Mucosa of stomach (tissue), 1 donor: ENCODE measurements around the gene EMILIN3.

Source experiments
- H3K27me3 ChIP-seq: one replicate; pipeline ENCODE4 v1.7.0; 2013; ENCODE audit warnings: mild to moderate bottlenecking, low read length; ENCODE audit not compliant: control insufficient read depth, insufficient read depth
- H3K36me3 ChIP-seq: one replicate; pipeline ENCODE4 v1.7.0; 2013; ENCODE audit warnings: low read length; ENCODE audit not compliant: control insufficient read depth, insufficient read depth
- H3K4me1 ChIP-seq: one replicate; pipeline ENCODE4 v1.7.0; 2013; ENCODE audit warnings: mild to moderate bottlenecking, low read length; ENCODE audit not compliant: control insufficient read depth, insufficient read depth
- H3K4me3 ChIP-seq: one replicate; pipeline ENCODE4 v1.7.0; 2013; ENCODE audit warnings: low read length
- H3K9ac ChIP-seq: one replicate; pipeline ENCODE4 v1.7.0; 2013; ENCODE audit warnings: mild to moderate bottlenecking, low read length, moderate library complexity
- H3K9me3 ChIP-seq: one replicate; pipeline ENCODE4 v1.7.0; 2013; ENCODE audit warnings: mild to moderate bottlenecking, low read length, moderate library complexity; ENCODE audit not compliant: control insufficient read depth
- donor health status: Pancreatic carcinoma.

The EMILIN3 gene

DNA sequence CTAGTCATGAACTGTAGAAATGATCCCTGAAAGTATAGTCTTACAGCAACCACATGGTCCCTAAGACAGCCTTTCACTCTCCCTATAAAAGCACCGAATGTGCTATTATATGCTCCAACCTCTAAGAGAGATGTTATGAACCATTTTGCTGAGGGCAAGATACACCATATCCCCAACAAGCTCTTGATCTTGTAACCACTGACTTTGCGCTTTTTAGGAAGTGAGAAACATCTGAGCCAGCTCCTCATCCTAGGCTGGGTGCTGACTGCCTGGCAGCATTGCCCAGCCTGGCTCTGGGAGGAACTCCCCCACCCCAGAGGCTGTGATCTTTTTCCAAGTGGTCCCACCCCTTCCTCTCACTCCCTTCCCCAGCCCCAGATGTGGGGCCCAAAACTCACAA is 3.1 kb upstream of the EMILIN3 start:
- H3K9me3 ChIP-seq: no peaks in the 10 kb centered on the region
- H3K9ac ChIP-seq: no peak overlapping the region
- H3K36me3 ChIP-seq: no peaks in the 10 kb centered on the region
- H3K4me1 ChIP-seq: no peaks in the 10 kb centered on the region
- no peak overlapping the region for H3K4me3 ChIP-seq
- peaks cover 29% of the 10 kb centered on the region for H3K27me3 ChIP-seq

DNA sequence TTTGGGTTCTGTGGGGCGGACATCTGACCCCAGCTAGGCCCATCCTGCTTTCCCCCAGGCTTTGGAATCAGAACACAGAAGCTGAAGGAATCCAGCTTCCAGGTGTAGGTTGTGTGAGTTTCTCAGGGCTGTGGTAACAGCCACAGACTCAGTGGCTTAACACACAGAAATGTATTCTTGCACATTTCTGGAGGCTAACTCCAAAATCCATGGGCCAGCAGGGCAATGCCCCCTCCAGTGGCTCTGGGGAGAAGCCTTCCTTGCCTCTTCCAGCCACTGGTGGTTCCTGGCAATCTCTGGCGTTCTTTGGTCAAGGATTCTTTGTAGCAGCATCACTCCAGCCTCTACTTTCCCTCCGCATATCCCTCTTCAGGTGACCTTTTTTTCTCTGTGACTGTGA is 1.3 kb upstream of the EMILIN3 start:
- Histone ChIP-seq H3K36me3 (no peaks in the 10 kb centered on the region), H3K9ac (no peak overlapping the region), H3K4me1 (no peaks in the 10 kb centered on the region), H3K4me3 (no peak overlapping the region), H3K9me3 (no peaks in the 10 kb centered on the region), H3K27me3 (peaks cover 41% of the 10 kb centered on the region)

DNA sequence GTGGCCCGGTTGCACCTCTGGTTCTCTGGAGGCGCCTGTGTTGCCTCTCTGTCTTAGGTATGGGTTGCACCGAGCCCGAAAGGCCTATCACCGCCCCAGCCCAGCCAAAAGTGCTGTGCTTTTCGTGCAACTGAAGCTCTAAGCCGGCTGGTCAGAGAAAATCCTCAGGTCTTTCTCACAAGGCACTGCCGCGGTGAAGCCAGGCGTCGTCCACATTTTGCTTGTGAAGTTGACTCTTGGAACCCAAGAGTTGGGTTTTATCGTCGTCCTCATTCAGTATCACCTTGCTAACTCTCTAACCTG is 726 bp upstream of the EMILIN3 start:
- no peak overlapping the region for H3K9ac ChIP-seq
- H3K9me3 ChIP-seq: no peaks in the 10 kb centered on the region
- no peaks in the 10 kb centered on the region for H3K36me3 ChIP-seq

DNA sequence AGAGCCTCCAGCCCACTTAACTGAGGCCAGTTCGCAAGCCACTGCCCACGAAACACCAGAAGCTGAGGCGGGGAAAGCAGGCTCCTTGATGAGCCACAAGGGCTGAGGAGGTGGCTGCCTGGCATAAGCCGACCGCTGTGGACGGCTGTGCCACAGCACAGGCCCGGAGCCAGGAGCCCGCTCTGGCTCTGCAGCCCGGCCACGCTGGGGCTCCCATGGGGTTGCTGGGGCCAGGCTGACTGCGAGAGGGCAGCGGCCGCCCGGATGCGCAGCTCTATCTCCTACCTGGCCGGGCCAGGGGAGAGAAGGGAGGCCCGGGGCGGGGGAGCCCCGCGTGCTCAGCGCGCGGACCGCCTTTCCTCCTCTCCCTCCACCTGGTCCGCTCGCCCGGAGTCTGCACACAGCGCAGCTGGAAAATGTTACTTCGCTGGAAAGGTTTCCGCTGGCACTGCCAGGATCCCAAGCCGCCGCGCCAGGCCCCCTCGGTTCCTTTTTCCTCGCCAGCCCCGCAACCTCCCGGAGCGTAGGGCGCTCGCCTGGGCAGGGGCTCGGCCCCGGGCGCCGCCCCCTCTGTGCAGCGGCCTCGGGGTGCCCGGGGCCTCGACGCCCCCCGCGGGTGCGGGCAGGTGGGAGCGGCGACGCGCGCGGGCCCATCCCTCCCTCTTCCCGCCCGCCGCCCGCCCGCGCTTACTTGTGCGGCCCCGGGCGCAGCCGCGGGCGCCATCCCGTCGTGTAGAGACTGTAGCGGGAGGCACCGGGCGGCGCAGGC is 657 bp downstream of the EMILIN3 start:
- no peaks in the 10 kb centered on the region for H3K9me3 ChIP-seq
- H3K9ac ChIP-seq: no peak overlapping the region
- peaks cover 41% of the 10 kb centered on the region for H3K27me3 ChIP-seq
- no peaks in the 10 kb centered on the region for H3K4me1 ChIP-seq
- H3K4me3 ChIP-seq: no peak overlapping the region
- H3K36me3 ChIP-seq: no peaks in the 10 kb centered on the region

More for the DNA sequence above, 726 bp upstream of the EMILIN3 start:
- Histone ChIP-seq H3K27me3 (peaks cover 41% of the 10 kb centered on the region), H3K4me1 (no peaks in the 10 kb centered on the region), H3K4me3 (no peak overlapping the region)

DNA sequence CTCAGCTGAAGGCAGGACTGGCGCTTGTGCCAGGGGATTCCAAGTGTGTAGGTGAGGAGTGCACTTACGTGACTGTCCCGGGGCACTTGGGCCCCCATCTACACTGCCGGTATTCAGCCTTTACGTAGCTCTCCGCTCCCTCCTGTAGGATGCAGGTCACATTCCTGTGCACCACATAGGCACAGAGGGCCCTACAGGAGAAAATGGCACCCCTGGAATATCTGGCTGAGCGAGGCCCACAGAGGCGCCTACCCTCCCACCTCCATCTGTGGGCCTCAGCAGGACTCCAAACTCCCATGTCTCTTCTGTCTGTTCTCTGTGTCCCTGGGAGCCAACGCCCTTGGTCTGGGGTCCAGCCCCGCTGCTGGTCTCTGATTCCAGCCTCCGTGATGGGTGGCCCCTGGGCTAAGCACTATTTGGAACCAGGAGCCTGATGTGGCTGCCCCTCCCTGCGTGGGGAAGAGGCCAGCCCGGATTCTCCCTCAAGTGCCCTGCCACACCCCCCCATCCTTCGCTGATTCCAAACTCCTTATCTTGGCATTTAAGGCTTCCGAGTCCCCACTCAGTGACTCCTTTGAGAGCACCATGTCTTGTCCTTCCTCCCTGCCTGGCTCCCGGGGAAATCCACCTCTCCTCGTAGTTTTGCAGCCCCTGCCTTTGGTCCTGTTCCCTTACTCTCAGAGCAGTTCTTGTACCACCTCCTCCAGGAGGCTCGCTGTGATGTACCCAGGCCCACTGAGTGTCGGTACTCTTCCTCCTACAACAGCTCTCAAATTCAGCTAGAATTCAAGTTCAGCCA is 1.5 kb downstream of the EMILIN3 start:
- Histone ChIP-seq H3K4me1 (no peaks in the 10 kb centered on the region), H3K4me3 (no peak overlapping the region), H3K9ac (no peak overlapping the region), H3K9me3 (no peaks in the 10 kb centered on the region), H3K27me3 (peaks cover 41% of the 10 kb centered on the region), H3K36me3 (no peaks in the 10 kb centered on the region)

DNA sequence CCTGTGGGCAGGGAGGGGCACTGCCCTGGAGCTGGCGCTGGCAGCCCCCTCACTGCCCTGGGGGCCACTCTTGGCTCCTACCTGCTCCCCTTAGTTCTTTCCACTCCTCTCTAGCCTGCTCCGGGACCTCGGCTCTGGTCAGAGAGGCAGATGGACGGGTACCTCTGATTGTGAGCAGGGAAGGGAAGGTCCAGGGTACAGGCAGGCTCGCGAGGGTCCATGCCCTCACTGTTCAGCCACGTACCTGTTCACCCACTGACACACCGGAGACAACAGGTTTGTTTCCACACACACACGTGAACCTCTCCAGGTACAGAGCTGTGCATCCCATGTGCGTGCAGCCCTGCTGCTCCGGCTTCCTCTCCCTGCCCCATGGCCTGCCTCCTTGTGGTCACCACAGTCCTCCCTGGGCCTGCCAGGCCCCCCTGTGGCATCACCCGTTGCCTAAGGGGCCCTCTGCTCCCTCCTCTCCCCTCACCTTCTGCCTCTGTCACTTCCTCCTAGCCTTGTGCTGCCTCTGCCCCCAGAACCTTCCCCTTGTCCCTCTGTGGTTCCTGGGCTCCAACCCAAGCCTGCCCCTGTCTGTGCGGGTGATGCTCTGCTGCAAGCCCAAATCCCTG is 2.3 kb downstream of the EMILIN3 start:
- H3K27me3 ChIP-seq: peaks cover 41% of the 10 kb centered on the region
- no peak overlapping the region for H3K4me3 ChIP-seq
- H3K36me3 ChIP-seq: no peaks in the 10 kb centered on the region
- no peak overlapping the region for H3K9ac ChIP-seq
- H3K9me3 ChIP-seq: no peaks in the 10 kb centered on the region
- no peaks in the 10 kb centered on the region for H3K4me1 ChIP-seq

DNA sequence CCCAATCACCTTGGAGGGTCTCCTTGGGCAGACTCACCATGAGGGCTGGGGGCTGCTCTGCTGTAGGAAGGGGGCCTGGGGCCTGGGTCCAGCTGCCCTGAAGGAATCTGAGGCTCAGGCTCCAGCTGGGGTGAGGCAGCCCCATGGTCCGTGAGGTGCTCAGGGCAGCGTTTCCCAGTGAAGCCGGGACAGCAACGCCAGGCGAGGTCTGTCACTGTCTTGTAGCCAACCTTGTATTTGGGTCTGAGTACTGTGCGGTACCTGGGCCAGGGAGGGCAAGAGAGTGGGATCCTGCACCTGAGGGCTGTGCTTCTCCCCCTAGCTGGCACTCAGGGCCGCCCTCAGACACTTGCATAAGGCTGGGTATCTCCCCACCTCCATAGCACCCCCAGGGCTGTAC is 3.0 kb downstream of the EMILIN3 start:
- H3K4me3 ChIP-seq: no peak overlapping the region
- no peaks in the 10 kb centered on the region for H3K4me1 ChIP-seq
- H3K9me3 ChIP-seq: no peaks in the 10 kb centered on the region
- peaks cover 41% of the 10 kb centered on the region for H3K27me3 ChIP-seq
- no peak overlapping the region for H3K9ac ChIP-seq
- H3K36me3 ChIP-seq: no peaks in the 10 kb centered on the region

DNA sequence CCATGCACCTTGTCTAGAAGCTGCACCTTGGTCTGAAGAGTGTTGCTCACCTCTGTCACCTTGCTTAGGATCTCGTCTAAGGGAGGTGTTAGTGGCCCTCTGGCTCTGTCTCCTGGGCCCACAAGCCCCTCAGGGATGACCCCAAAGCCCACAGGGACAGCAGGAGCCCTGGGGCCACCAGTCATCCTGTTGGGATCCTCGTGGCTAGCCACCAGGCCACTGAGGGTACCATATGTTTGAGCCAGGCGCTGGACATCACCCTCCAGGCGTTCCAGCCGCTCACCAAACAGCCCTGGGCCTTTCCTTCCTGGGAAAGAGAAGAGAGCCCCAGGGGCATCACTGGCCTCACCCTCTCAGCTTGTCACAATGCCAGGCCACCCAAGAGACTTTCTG is 3.9 kb downstream of the EMILIN3 start:
- Histone ChIP-seq H3K4me3 (no peak overlapping the region), H3K36me3 (no peaks in the 10 kb centered on the region), H3K9ac (no peak overlapping the region), H3K27me3 (peaks cover 36% of the 10 kb centered on the region), H3K4me1 (no peaks in the 10 kb centered on the region), H3K9me3 (no peaks in the 10 kb centered on the region)

DNA sequence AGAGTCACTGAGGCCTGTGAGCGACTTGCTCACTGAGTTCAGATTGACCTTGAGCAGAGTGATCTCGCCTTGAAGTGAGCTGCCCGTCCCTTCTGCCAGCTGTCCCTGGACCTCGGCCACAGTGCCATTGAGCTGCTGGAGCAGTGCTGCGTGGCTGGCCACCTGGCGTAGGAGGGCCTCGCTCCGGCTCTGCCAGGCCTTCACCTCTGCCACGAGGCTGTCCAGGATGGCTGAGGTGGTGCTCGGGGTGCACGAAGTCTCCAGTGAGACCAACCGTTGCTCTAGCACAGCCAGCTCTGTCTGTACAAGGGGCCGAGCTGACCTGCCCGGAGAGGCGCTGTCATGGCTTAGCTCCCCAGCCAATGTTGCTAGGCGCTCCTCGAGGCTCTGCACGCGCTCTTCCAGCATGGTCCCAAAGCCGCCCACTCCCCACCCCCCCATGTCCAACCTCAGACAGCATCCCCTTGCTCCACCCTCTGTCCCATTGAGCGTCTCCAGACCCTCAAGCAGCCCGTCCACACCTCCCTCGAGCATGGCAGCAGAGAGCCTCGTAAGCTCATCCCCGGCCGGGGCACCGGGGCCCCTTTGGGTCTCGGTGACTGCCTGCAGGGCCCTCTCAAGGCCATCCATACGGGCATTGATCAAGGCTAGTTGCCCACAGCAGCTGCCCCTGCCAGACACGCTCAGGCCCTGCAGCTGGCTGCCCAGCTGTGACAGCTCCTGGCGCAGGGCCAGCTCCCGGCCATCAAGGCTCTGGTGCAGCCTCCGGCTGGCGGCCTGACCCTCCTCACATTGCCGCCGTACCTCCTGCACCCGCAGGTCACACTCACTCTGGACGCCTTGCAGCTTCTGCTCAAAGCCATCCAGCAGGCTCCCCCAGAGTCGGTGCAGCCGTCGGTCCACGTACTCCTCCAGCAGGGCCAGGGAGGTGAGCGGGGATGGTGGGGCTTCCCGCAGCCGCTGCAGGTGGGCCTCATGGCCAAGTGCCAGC is 4.6 kb downstream of the EMILIN3 start:
- H3K36me3 ChIP-seq: no peaks in the 10 kb centered on the region

DNA sequence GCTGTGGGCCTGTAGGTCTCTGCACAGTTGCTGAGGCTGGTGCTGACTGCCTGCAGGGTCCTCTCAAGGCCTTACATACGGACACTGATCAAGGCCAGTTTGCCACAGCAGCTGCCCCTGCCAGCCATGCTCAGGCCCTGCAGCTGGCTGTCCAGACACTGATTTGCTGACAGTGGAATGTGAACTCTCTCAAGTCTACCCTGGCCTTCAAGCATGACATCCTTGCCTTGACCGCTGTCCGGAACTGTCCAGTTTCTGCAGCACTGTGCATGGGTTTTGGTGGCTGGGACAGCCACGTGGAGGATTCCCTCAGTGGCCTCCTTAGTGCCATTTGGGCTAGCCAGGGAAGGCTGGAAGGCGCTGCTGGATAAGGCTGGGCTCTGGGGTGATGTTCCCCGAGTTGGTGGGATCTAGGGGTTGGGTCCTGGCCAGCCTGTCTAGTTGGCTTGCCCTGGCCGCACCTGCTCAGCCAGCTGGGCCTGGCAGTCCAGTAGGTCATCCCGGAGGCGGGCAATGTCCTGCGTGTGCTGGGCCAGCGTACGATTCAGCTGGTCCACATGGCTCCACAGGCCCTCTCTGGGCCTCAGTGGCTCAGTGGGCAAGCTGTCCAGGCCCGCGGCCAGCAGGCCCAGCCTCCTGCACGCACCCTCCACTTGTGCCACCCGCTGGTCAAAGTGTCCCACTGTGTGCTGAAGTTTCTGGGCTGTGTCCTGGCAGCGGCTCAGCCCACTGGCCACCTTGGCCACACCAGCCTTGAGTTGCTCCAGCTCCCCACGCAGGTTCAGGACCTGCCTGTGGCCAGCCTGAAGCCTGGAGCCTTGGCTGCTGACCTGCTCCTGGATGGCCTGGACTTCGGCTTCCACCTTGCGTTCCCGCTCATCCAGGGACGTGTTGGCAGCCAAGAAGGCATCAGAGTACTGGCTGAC is 5.5 kb downstream of the EMILIN3 start:
- Histone ChIP-seq H3K4me1 (no peaks in the 10 kb centered on the region), H3K4me3 (no peak overlapping the region), H3K9ac (no peak overlapping the region), H3K36me3 (no peaks in the 10 kb centered on the region), H3K27me3 (peaks cover 25% of the 10 kb centered on the region), H3K9me3 (no peaks in the 10 kb centered on the region)

More for the DNA sequence above, 4.6 kb downstream of the EMILIN3 start:
- Histone ChIP-seq H3K27me3 (peaks cover 29% of the 10 kb centered on the region), H3K9ac (no peak overlapping the region), H3K4me3 (no peak overlapping the region), H3K9me3 (no peaks in the 10 kb centered on the region), H3K4me1 (no peaks in the 10 kb centered on the region)

DNA sequence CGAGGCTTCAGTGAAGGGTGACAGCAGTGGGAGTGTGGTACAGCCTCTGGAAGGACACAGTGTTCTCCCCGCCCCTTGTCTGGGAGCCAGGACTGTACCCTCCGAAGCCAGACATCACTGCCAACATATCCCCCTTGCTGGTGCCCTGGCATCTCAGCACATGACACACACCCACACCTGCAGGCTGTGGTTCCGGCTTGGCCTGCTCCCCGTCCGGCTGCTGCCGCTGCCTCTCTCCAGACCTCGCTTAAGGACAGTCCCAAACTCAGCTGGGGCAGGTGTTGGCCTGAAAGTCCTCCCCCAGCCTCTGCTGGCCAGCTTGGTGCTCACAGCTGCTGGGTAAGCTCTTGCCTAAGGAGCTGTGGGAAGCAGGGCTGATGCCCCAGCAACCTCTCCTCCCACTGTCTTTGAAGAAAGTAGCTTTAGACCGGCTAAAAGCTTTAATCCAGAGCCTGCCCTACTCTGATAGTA is 7.0 kb downstream of the EMILIN3 start:
- no peaks in the 10 kb centered on the region for H3K36me3 ChIP-seq
- H3K9ac ChIP-seq: no peak overlapping the region
- no peak overlapping the region for H3K4me3 ChIP-seq
- no peaks in the 10 kb centered on the region for H3K4me1 ChIP-seq
- H3K9me3 ChIP-seq: no peaks in the 10 kb centered on the region
- peaks cover 10% of the 10 kb centered on the region for H3K27me3 ChIP-seq
